Skin epidermis (tissue), 12 donors: ENCODE data around the gene ANKRD44.

Source experiments
- H3K27ac ChIP-seq, 21 experiments: fragments of 200-600 bp; sonication (generic) in 11 of 21; one replicate each; pipeline ENCODE4 v1.5.0; 2020; ENCODE audit warnings: mild to moderate bottlenecking in 3 of 21, inconsistent platforms in 2 of 21, moderate library complexity in 2 of 21
- H3K4me3 ChIP-seq, 7 experiments: fragments of 200-600 bp; sonication (generic) in 2 of 7; one replicate each; pipeline ENCODE4 v1.5.0; 2020; ENCODE audit warnings: inconsistent platforms in 2 of 7, mild to moderate bottlenecking in 2 of 7, moderate library complexity in 1 of 7

The ANKRD44 gene

GRCh38 chr2:197168705-197169104 is 141.9 kb downstream of the ANKRD44 start:
- Histone ChIP-seq H3K27ac (no peak overlapping the region), H3K4me3 (no peak overlapping the region)

- Histone ChIP-seq H3K27ac (no peak overlapping the region), H3K4me3 (no peak overlapping the region)
These were observed 142.8 kb downstream of the ANKRD44 start for GRCh38 chr2:197167608-197168314.

GRCh38 chr2:197165020-197165419 is 145.6 kb downstream of the ANKRD44 start:
- no peak overlapping the region for H3K4me3 ChIP-seq

GRCh38 chr2:197164141-197164754 is 146.3 kb downstream of the ANKRD44 start:
- Histone ChIP-seq H3K27ac (no peak overlapping the region), H3K4me3 (no peak overlapping the region)

More at GRCh38 chr2:197165020-197165419, 145.6 kb downstream of the ANKRD44 start:
- H3K27ac ChIP-seq, result no peak overlapping the region

GRCh38 chr2:197163712-197164140 is 146.9 kb downstream of the ANKRD44 start:
- H3K4me3 ChIP-seq, result no peak overlapping the region
- no peak overlapping the region for H3K27ac ChIP-seq

GRCh38 chr2:197161774-197162173 is 148.8 kb downstream of the ANKRD44 start:
- H3K27ac ChIP-seq, result no peak overlapping the region

GRCh38 chr2:197159661-197160211 is 150.8 kb downstream of the ANKRD44 start:
- Histone ChIP-seq H3K27ac (peak overlapping the region in 1 of 21 experiments; percentile 13), H3K4me3 (no peak overlapping the region)

More at GRCh38 chr2:197161774-197162173, 148.8 kb downstream of the ANKRD44 start:
- H3K4me3 ChIP-seq, result no peak overlapping the region

GRCh38 chr2:197158591-197159550 is 151.7 kb downstream of the ANKRD44 start:
- H3K27ac ChIP-seq, result peak overlapping the region in 2 of 21 experiments; percentile 13 to 14

GRCh38 chr2:197157879-197158537 is 152.6 kb downstream of the ANKRD44 start:
- Histone ChIP-seq H3K27ac (peak overlapping the region in 2 of 21 experiments; percentile 14 to 35), H3K4me3 (no peak overlapping the region)

More at GRCh38 chr2:197158591-197159550, 151.7 kb downstream of the ANKRD44 start:
- no peak overlapping the region for H3K4me3 ChIP-seq

- H3K27ac ChIP-seq, result no peak overlapping the region
These were observed 153.8 kb downstream of the ANKRD44 start for GRCh38 chr2:197156771-197157170.

GRCh38 chr2:197152451-197153228 is 157.9 kb downstream of the ANKRD44 start:
- Histone ChIP-seq H3K4me3 (no peak overlapping the region), H3K27ac (peak overlapping the region in 7 of 21 experiments; percentile 11 to 61 (median 57))

More at GRCh38 chr2:197156771-197157170, 153.8 kb downstream of the ANKRD44 start:
- H3K4me3 ChIP-seq, result no peak overlapping the region

- no peak overlapping the region for H3K4me3 ChIP-seq
- H3K27ac ChIP-seq, result no peak overlapping the region
These were observed 161.0 kb downstream of the ANKRD44 start for GRCh38 chr2:197149546-197149945.

GRCh38 chr2:197148401-197148800 is 162.2 kb downstream of the ANKRD44 start:
- no peak overlapping the region for H3K4me3 ChIP-seq
- H3K27ac ChIP-seq, result no peak overlapping the region

GRCh38 chr2:197147942-197148341 is 162.6 kb downstream of the ANKRD44 start:
- Histone ChIP-seq H3K4me3 (no peak overlapping the region), H3K27ac (no peak overlapping the region)

- Histone ChIP-seq H3K4me3 (no peak overlapping the region), H3K27ac (peak overlapping the region in 1 of 21 experiments; percentile 3)
These were observed 163.6 kb downstream of the ANKRD44 start for GRCh38 chr2:197146995-197147394.

GRCh38 chr2:197145471-197146056 is 165.0 kb downstream of the ANKRD44 start:
- Histone ChIP-seq H3K27ac (peak overlapping the region in 7 of 21 experiments; percentile 16 to 72 (median 53)), H3K4me3 (no peak overlapping the region)

- peak overlapping the region in 4 of 21 experiments; percentile 30 to 61 (median 51) for H3K27ac ChIP-seq
- no peak overlapping the region for H3K4me3 ChIP-seq
These were observed 166.4 kb downstream of the ANKRD44 start for GRCh38 chr2:197144183-197144582.
